Renal cortical epithelial cell (primary cell): Measurements from ENCODE around the gene BSG. TPM values are rescaled to one million over a fixed set of nuclear protein-coding genes. Genes with fewer than 3 reads are reported as not detected.

Experiments used
- DNase-seq: peaks from one replicate; pipeline ENCODE4 v3.0.0-alpha.2; 2011; ENCODE audit warnings: low read depth
- total RNA-seq: library from RNA; depleted of rRNA; stranded (reverse); fragments of >200 nt; gene quantifications from 2 replicates; pipeline ENCODE4 v1.2.3, GENCODE V29; 2014

Gene BSG
- total RNA-seq, 1 donor from 2014 or later = 555 TPM

DNA sequence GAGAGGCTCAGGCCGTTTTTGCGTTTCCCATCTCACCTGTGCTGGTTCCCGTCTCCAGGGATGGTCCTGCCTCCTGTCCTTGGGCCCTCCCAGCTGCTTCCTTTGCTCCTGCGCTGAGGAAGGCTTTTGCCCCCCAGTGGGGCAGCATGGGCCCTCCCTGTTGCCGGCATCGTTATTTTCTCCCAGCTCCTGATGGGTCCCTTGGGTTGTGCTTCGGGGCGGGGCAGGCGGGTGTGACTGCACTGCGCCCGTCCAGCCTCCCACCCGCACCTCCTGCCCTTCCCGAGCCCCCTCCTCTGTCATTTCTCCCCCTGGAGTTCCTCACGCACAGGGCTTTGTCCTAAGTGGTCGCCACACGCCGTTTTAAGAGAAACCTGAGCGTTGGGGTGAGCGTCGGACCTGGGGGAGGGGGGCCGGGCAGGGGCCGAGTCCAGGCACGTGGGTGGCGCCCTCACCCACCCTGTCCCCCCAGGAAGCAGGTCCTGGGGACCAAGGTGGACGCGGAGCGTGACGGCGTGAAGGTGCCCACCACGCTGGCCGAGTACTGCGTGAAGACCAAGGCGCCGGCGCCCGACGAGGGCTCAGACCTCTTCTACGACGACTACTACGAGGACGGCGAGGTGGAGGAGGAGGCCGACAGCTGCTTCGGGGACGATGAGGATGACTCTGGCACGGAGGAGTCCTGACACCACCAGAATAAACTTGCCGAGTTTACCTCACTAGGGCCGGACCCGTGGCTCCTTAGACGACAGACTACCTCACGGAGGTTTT lies 31.3 kb upstream of the BSG start:
- no peak for DNase-seq

DNA sequence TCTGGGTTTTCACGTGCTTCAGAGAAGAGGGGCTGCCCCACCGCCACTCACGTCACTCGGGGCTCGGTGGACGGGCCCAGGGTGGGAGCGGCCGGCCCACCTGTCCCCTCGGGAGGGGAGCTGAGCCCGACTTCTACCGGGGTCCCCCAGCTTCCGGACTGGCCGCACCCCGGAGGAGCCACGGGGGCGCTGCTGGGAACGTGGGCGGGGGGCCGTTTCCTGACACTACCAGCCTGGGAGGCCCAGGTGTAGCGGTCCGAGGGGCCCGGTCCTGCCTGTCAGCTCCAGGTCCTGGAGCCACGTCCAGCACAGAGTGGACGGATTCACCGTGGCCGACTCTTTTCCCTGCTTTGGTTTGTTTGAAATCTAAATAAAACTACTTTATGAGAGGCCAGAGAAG lies 30.7 kb upstream of the BSG start:
- no peak for DNase-seq

DNA sequence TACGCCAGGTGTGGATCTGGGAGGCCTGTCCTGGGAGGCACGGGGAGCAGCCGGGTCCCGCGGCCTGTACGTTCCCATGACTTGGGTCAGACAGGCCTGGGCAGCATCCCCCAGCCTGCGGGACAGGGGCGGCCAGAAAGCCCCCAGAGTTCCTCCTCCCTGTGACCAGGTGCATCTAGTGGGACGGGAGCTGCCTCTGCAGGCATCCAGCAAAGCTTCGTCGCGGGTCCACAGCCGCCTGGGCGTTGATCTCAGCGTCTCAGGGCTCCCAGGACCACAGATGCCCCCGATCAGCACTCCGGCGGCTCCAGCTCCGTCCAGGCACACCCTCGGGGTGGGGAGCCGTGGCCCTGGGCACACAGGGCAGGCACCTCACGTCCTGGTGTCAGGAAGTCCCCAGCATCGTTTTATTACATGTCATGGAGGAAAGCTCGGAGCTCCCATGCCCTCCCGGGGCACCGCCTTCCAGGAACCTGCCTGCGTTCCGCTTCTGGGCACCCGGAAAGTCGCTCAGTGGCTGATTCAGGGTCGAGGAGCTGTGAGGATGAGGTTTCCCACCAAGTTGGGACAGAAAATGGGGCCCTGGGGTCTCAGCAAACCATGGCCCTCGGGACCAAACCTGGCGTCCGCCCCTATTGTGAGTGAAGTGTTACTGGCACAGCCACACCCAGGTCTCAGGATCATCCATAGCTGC lies 30.1 kb upstream of the BSG start:
- DNase-seq = no peak

DNA sequence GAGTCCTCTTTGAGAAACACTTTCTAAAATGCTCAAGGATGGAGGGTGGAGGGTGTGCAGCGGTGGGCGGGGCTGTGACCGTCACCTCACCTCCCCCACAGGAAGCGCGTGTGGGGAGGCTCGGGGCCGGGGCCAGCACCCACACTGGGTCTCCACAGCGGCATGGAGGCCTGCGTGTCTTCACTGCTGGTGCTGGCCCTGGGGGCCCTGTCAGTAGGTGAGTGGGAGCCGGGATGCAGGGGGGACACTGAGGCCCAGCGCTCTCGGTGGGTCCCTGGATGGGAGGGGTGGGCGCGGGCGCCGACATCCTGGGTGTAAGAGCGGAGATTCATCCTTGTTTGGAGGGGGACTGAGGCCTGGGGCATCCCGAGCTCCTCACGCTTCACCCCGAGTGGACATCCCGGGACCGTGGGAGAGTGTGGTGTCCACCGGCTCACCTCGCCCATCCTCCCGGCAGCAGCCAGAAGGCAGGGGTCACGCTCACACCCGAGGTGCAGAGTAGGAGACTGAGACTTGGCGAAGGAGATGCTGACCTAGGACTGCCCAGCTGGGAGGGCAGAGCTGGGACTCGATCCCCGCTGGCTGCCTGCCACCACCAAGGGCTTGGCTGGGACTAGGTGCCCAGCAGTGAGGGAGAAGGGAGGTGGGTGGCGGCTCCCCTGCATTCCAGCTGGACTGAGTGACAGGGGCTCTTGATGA lies 28.3 kb upstream of the BSG start, which contains the start of gene GZMM:
TSS of gene GZMM (plus strand) at position 144 of the 699 bp plus-strand sequence. CDS start at position 163, 19 bp downstream.
- no peak for DNase-seq

DNA sequence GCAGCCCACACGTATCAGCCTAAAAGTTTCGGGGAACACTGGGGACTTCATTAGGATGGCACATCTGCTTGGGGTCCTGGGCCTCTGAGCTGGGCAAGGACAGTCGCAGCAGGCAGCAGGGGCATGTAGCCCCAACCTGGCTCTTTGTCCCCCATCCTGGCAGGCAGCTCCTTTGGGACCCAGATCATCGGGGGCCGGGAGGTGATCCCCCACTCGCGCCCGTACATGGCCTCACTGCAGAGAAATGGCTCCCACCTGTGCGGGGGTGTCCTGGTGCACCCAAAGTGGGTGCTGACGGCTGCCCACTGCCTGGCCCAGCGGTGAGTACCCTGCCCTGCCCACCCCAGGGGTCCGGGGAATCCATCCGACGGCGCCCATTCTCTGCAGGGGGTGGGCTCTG lies 25.3 kb upstream of the BSG start:
- no peak for DNase-seq

DNA sequence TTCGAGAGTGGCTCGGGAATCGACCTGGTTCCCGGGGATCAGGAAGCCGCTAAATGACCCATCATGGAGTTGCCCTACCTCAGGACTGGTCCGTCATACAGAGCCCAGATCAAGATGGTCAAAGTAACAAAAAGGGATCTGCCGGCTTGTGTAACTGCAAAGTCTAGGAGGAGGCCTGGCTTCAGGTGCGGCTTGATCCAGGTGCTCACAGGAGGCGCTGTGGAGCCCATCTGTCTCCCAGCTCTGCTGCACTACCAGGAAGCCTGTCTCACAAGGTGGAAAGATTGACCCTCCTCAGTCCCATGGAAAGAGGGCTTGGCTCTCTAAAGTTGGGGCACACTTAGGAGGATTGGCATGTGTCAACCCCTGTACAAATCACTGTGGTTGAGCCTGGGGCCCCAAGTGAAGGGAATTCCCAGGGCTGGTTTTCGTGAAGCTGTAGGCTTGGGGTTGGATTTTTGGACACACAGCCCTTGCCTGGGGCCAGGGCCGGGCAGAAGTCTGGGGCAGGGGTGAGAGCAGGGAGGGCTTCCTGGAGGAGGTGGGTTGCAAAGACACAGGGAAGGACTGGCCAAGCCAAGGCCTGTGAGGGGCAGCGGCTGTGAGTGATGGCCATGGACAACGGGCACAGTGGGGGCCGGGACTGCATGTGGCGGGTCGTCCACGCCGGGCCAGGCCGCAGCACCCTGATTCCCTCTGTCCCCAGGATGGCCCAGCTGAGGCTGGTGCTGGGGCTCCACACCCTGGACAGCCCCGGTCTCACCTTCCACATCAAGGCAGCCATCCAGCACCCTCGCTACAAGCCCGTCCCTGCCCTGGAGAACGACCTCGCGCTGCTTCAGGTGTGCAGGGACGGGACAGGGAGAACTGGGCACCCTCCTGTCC lies 24.3 kb upstream of the BSG start:
- DNase-seq = no peak

DNA sequence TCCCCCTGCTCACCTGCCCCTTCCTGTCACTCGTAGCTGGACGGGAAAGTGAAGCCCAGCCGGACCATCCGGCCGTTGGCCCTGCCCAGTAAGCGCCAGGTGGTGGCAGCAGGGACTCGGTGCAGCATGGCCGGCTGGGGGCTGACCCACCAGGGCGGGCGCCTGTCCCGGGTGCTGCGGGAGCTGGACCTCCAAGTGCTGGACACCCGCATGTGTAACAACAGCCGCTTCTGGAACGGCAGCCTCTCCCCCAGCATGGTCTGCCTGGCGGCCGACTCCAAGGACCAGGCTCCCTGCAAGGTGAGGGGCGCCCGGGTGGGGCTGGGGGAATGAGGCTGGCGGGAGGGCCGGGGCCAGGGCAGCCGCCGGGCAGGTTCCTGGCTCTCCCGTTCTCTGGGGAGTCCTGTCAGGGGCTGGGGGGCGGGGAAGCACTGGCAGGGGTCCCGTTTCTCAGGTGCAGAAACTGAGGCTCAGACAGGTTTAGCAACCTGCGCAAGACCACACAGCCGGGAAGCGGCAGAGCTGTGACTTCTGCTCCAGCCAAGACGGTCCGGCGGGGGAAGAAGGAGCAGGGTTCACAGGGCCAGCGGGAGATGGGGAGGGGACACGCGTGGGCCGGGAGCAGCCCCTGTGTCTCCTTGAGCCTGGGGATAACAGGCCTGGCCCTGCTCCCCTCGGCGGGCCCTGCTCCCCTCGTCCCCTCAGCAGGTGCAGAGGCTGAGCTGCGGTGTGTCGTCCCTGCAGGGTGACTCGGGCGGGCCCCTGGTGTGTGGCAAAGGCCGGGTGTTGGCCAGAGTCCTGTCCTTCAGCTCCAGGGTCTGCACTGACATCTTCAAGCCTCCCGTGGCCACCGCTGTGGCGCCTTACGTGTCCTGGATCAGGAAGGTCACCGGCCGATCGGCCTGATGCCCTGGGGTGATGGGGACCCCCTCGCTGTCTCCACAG lies 23.2 kb upstream of the BSG start:
- no peak for DNase-seq

DNA sequence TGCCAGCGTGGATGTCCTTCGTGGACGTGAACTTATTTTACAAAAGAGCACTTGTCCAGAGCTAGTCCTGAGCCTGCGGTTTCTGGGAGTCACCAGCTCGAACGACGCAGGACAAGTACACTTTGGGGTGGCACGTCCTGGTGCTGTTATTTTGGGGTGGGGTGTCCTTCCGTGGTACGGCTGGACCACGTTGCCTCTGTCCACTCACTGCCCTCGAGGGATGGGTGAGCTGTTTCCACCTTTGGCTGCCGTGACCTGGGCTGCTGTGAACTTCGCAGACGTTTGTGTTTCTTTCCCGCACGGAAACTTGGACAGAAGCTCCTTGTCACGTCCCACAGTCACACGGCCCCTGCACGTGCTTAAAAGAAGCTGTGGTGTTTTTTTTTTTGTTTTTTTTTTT lies 17.6 kb upstream of the BSG start:
- no peak for DNase-seq

DNA sequence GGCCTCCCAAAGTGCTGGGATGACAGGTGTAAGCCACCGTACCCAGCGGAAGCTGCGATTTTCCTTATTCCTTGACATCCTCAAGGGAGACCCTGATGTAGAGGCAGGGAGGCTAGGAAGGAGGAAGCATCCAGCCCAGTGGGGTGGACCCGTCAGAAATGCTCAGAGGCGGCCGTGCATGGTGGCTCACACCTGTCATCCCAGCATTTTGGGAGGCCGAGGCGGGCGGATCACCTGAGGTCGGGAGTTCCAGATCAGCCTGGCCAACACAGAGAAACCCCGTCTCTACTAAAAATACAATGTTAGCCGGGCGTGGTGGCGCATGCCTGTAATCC lies 17.0 kb upstream of the BSG start:
- no peak for DNase-seq

DNA sequence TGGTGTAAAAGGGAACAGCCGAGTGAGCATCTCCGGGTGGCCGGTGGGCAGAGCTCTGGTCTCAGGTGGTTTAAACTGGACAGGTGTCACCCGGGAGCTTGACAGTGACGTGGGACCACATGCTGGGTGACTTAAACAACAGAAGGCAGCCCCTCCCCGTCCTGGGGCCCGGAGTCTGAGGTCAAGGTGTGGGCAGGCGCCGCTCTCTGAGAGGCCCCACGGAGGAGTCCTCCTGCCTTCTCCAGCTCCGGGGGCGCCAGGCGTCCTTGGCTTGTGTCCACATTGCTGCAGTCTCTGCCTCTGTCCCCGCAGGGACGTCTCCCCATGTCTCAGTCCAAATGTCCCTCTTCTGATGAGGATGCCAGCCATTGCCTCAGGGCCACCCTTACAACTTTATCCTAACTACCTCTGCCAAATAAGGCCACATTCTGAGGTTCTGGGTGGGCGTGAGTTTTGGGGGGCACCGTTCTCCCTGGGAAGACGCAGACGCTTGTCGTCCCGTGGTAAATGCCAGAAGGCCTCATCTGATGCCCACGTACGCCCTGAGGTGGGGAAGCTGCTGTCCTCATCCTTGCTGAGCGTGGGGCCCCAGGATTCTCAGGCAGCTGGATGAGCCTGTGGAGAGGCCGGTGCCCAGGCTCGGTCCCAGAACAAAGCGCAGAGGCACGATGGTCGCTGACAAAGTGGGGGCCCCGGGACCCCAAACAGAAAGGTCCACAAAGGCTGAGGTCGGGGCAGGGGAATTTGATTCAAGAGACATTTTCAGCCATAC lies 15.6 kb upstream of the BSG start:
- DNase-seq = no peak

DNA sequence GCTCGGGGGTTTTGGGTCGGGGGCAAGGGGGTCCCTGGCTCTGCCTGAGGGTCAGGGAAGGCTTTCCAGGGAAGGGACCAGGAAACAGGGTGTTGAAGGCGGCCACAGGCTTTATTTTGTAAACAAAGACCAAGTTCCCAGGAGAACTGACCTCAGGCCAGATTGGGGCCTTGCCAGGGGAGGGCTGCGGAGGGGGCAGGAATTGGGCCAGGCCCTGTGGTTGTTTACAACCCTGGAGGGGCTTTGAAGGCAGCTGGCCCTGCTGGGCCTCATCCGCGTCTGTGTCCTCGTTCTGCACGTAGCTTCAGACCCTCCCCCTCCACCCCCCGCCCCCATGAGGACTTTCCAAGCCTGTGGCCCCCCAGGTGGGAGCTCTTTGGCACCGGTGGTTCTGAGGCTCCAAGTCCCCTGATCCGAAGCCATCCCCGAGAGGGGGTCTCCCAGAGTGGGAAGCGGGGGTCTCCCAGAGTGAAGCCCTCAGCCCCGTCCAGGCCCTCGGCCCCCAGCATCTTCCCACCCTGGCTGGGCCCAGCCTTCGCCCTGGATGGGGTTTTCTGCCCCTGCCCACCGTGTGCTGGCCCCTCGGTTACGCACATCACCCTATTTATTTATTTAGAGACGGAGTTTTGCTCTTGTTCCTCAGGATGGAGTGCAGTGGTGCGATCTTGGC lies 13.5 kb upstream of the BSG start:
- no peak for DNase-seq

DNA sequence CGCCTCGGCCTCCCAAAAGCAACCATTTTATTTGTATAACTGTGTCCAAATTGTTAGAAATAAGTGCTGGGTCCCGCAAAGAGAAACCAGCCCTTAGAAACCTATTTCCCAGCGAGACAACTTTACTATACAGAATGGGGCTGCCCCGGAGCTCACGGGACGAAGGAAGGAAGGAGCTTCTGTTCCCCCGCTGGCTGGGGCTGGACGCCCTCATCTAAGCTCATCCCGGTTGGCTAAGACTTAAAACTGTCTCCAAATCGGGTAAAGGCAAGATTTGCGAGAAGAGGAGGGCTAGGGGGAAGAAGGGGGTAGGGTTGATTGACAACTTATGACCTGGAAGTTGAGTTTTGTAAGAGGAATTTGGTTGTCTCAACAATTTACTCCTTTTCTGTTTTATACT lies 12.3 kb upstream of the BSG start:
- no peak for DNase-seq

DNA sequence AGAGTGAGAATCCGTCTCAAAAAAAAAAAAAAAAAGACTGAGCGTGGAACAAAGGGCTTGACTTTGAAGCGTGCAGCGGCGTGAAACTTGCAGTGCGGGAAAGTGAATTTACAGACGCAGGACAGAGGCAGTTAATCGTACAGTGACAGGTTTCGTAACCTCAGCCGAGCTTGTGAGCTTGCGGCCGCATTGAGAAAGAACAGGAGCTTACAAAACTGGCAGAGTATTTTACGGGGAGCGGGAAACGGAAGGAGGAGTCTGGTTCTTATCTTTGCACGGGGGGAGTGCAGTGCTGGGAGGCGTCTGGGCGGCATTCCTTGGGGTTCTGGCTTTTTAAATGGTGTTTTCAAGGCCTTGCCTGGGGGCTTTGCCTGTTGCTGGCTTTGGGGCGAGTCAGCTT lies 6.0 kb upstream of the BSG start:
- DNase-seq = no peak

DNA sequence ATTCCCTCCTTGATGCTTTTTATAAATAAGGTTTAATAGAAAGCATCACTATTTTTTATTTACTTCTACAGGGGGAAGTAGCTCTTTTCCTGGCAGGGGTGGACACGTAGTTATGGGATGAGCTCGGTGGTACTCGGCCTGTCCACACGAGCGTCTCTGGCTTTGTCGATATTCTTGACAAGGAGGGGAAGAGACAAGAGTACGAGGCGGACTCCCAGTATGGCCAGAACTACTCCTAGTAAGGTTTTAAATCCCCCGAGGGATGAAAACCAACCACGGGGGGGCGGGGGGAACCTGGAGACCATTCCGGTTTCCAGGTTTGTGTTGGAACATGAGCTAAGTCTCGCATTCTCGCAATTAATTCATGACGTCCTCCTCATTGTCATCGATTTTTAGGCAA lies 5.6 kb upstream of the BSG start:
- no peak for DNase-seq

DNA sequence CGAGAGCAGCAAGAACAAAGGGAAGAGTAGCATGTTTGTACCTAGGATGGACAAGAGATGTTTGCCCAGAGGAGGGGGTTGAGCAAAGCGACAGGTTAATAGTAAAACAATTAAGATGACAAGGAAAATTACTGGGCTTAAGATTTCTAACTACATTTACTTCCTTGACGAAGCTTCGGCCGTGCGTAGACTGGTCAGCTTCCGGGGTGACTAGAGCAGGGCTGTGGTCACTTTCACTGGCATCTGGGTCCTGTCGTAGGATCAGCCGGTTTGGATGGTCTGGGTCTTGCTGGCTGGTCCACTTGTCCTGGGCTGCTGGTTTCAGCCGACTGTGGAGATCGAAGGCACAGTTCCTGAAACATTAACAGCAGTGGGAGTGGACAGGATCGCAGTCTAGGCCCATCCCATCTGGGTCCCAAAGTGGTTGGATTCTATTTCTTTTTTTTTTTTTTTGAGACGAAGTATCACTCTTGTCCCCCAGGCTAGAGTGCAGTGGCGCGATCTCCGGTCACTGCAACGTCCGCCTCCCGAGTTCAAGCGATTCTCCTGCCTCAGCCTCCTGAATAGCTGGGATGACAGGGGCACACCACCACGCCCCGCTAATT lies 5.0 kb upstream of the BSG start:
- no peak for DNase-seq

DNA sequence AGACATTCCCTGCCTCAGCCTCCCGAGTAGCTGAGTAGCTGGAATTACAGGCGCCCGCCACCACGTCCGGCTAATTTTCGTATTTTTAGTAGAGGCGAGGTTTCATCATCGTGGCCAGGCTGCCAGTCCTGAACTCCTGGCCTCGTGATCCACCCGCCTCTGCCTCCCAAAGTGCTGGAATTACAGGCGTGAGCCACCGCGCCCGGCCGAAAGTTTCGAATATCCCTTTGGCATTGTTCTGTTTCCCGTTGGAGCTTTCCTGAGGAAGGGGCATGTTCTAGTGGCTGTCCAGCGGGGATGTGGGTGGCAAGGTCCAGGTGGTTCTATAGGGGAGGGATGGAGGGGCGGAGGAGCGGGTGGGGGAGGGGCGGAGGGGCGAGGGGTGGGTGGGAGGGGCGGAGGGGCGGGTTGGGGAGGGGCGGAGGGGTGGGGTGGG lies 2.1 kb upstream of the BSG start:
- no peak for DNase-seq

DNA sequence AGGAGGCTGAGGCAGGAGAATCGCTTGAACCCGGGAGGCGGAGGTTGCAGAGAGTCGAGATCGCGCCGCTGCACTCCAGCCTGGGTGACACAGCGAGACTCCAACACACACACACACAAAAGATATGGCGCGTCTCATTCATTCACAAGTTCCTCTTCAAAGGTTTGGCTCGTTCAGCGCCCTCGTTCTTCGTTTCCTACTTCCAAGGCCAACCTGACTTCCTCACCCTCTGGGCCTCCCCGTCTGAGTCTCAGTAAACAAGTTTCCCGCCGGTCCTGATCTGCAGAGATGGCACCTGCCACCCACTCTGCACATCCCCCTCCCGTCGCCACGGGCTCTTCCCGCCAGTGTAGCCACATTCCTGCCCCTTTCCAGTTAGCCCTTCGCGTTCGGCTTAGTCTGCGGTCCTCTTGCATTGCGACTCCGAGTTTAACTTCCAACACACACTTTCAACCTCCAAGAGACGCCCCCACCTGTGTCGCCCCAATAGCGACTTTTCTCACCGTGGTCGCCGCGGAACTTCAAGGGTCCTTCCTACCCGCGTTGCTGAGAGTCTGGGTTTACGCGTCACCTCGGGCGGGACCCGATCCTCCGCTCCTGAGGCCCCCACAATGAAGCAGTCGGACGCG lies 1.3 kb upstream of the BSG start:
- DNase-seq = peak; percentile 41

DNA sequence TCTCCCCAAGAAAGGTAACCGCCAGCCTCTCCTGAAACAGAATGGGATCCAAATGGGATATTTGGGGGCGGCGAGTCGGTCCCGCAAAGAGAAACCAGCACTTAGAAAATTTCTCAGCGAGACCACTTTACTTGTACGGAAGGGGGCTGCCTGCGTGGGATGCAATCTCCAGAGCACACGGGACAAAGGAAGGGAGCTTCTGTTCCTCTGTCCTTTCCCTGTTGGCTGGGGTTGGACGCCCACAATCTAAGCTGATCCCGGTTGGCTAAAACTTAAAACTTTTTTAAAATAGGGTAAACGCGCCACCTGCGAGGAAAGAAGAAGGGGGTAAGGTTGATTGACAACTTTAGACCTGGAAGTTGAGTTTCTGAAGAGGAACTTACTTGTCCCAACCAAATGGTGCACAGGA lies 826 bp upstream of the BSG start:
- DNase-seq = peak; percentile 52
